ENCODE results near the gene SLC43A3.
"Not testable (repeated sequence)": the region's sequence is repeated elsewhere in the genome, so short reads cannot be mapped to it uniquely, and the experiment has no call there.

SLC43A3 gene

GRCh38 chr11:57456960-57457642 is 30.2 kb upstream of the SLC43A3 start:
- DNase-seq = peak; percentile 63 to 70 (median 64)
- WGBS (ENCODE audit: insufficient coverage) = 18% methylated on average over 17 of the region's 19 CpGs
- ChIA-PET CTCF (interaction anchor here (1.0 to 12.0 kb wide), 36 partner anchors 8 to 187 kb away, joined by 3 to 211 read pairs (median 8); partner anchors contain the start of genes SLC43A1, SLC43A3 and TIMM10), POLR2A (interaction anchor here (0.6 to 1.6 kb wide), 4 partner anchors 9 to 310 kb away, joined by 3 to 6 read pairs (median 4); no protein-coding TSS in a partner anchor)
- Histone ChIP-seq H3K4me1 (ENCODE audit: control extremely low read depth in 1 of 4, control insufficient read depth in 4 of 4, insufficient read depth in 4 of 4, low read length in 3 of 4) (peaks cover 0 to 41% (median 36%) of the 10 kb centered on the region in 4 experiments), H3K27ac (ENCODE audit: insufficient read depth in 1 of 2, low read depth in 1 of 2, low read length in 2 of 2, poor library complexity in 1 of 2, severe bottlenecking in 2 of 2) (no peak overlapping the region), H3K36me3 (ENCODE audit: control insufficient read depth in 4 of 4, insufficient read depth in 4 of 4, low read length in 3 of 4) (no peaks in the 10 kb centered on the region), H3K27me3 (replicated peaks in 2 of 5; ENCODE audit: control insufficient read depth in 4 of 5, insufficient read depth in 5 of 5, low read length in 4 of 5) (peaks cover 3 to 46% (median 18%) of the 10 kb centered on the region in 5 experiments), H3K9me3 (ENCODE audit: control extremely low read depth in 1 of 5, control insufficient read depth in 4 of 5, insufficient read depth in 2 of 5, low read depth in 1 of 5, low read length in 4 of 5) (no peaks in the 10 kb centered on the region), H3K4me3 (ENCODE audit: control insufficient read depth in 1 of 7, extremely low read depth in 1 of 7, insufficient read depth in 4 of 7, low read depth in 2 of 7, low read length in 6 of 7) (peak overlapping the region in 2 of 7 experiments; percentile 12 to 43)

- no peaks in the 10 kb centered on the region for H3K9me3 ChIP-seq (ENCODE audit: control extremely low read depth in 1 of 5, control insufficient read depth in 4 of 5, insufficient read depth in 2 of 5, low read depth in 1 of 5, low read length in 4 of 5)
- H3K4me1 ChIP-seq (ENCODE audit: control extremely low read depth in 1 of 4, control insufficient read depth in 4 of 4, insufficient read depth in 4 of 4, low read length in 3 of 4) = peaks cover 0 to 16% (median 14%) of the 10 kb centered on the region in 4 experiments
- H3K36me3 ChIP-seq (ENCODE audit: control insufficient read depth in 4 of 4, insufficient read depth in 4 of 4, low read length in 3 of 4) = no peaks in the 10 kb centered on the region
- no peak for DNase-seq
- H3K4me3 ChIP-seq (ENCODE audit: control insufficient read depth in 1 of 7, extremely low read depth in 1 of 7, insufficient read depth in 4 of 7, low read depth in 2 of 7, low read length in 6 of 7) = no peak overlapping the region
- ChIA-PET POLR2A (no interaction called here), CTCF (interaction anchor here (0.9 to 12.0 kb wide), 7 partner anchors 9 to 103 kb away, joined by 3 to 211 read pairs (median 5); partner anchors contain the start of gene TIMM10)
- H3K27ac ChIP-seq (ENCODE audit: insufficient read depth in 1 of 2, low read depth in 1 of 2, low read length in 2 of 2, poor library complexity in 1 of 2, severe bottlenecking in 2 of 2) = no peak overlapping the region
- peaks cover 2 to 12% (median 3%) of the 10 kb centered on the region in 5 experiments for H3K27me3 ChIP-seq (replicated peaks in 2 of 5; ENCODE audit: control insufficient read depth in 4 of 5, insufficient read depth in 5 of 5, low read length in 4 of 5)
- 94% methylated on average over 2 of the region's 2 CpGs for WGBS (ENCODE audit: insufficient coverage)
These were observed 26.7 kb upstream of the SLC43A3 start for GRCh38 chr11:57453543-57454177.

- ChIA-PET POLR2A (no interaction called here), CTCF (interaction anchor here (1.3 to 7.4 kb wide), 5 partner anchors 11 to 38 kb away, joined by 3 to 62 read pairs (median 4); no protein-coding TSS in a partner anchor)
- Histone ChIP-seq H3K36me3 (ENCODE audit: control insufficient read depth in 4 of 4, insufficient read depth in 4 of 4, low read length in 3 of 4) (no peaks in the 10 kb centered on the region), H3K27me3 (replicated peaks in 2 of 5; ENCODE audit: control insufficient read depth in 4 of 5, insufficient read depth in 5 of 5, low read length in 4 of 5) (no peaks in the 10 kb centered on the region), H3K4me3 (ENCODE audit: control insufficient read depth in 1 of 7, extremely low read depth in 1 of 7, insufficient read depth in 4 of 7, low read depth in 2 of 7, low read length in 6 of 7) (no peak overlapping the region), H3K4me1 (ENCODE audit: control extremely low read depth in 1 of 4, control insufficient read depth in 4 of 4, insufficient read depth in 4 of 4, low read length in 3 of 4) (no peaks in the 10 kb centered on the region), H3K27ac (ENCODE audit: insufficient read depth in 1 of 2, low read depth in 1 of 2, low read length in 2 of 2, poor library complexity in 1 of 2, severe bottlenecking in 2 of 2) (no peak overlapping the region), H3K9me3 (ENCODE audit: control extremely low read depth in 1 of 5, control insufficient read depth in 4 of 5, insufficient read depth in 2 of 5, low read depth in 1 of 5, low read length in 4 of 5) (no peaks in the 10 kb centered on the region)
- DNase-seq = no peak
- WGBS (ENCODE audit: insufficient coverage) = 100% methylated on average over 1 of the region's 1 CpG
These were observed 19.1 kb upstream of the SLC43A3 start for GRCh38 chr11:57446055-57446454.

- H3K4me1 ChIP-seq (ENCODE audit: control extremely low read depth in 1 of 4, control insufficient read depth in 4 of 4, insufficient read depth in 4 of 4, low read length in 3 of 4); H3K27me3 ChIP-seq (replicated peaks in 2 of 5; ENCODE audit: control insufficient read depth in 4 of 5, insufficient read depth in 5 of 5, low read length in 4 of 5); DNase-seq; H3K27ac ChIP-seq (ENCODE audit: insufficient read depth in 1 of 2, low read depth in 1 of 2, low read length in 2 of 2, poor library complexity in 1 of 2, severe bottlenecking in 2 of 2); H3K4me3 ChIP-seq (ENCODE audit: control insufficient read depth in 1 of 7, extremely low read depth in 1 of 7, insufficient read depth in 4 of 7, low read depth in 2 of 7, low read length in 6 of 7); H3K36me3 ChIP-seq (ENCODE audit: control insufficient read depth in 4 of 4, insufficient read depth in 4 of 4, low read length in 3 of 4); POLR2A ChIA-PET; H3K9me3 ChIP-seq (ENCODE audit: control extremely low read depth in 1 of 5, control insufficient read depth in 4 of 5, insufficient read depth in 2 of 5, low read depth in 1 of 5, low read length in 4 of 5): not testable (repeated sequence)
- WGBS (ENCODE audit: insufficient coverage) = 86% methylated on average over 4 of the region's 9 CpGs
- CTCF ChIA-PET = interaction anchor here (1.2 to 7.4 kb wide), 6 partner anchors 9 to 87 kb away, joined by 3 to 62 read pairs (median 4); no protein-coding TSS in a partner anchor
These were observed 18.1 kb upstream of the SLC43A3 start for GRCh38 chr11:57445122-57445394.

- no peaks in the 10 kb centered on the region for H3K4me1 ChIP-seq (ENCODE audit: control extremely low read depth in 1 of 4, control insufficient read depth in 4 of 4, insufficient read depth in 4 of 4, low read length in 3 of 4)
- ChIA-PET POLR2A (no interaction called here), CTCF (interaction anchor here (1.2 to 7.4 kb wide), 7 partner anchors 10 to 94 kb away, joined by 3 to 62 read pairs (median 5); no protein-coding TSS in a partner anchor)
- no peaks in the 10 kb centered on the region for H3K27me3 ChIP-seq (replicated peaks in 2 of 5; ENCODE audit: control insufficient read depth in 4 of 5, insufficient read depth in 5 of 5, low read length in 4 of 5)
- DNase-seq = peak in 2 of 3 donors; percentile 38 to 45
- no peak overlapping the region for H3K4me3 ChIP-seq (ENCODE audit: control insufficient read depth in 1 of 7, extremely low read depth in 1 of 7, insufficient read depth in 4 of 7, low read depth in 2 of 7, low read length in 6 of 7)
- H3K27ac ChIP-seq (ENCODE audit: insufficient read depth in 1 of 2, low read depth in 1 of 2, low read length in 2 of 2, poor library complexity in 1 of 2, severe bottlenecking in 2 of 2) = no peak overlapping the region
- H3K9me3 ChIP-seq (ENCODE audit: control extremely low read depth in 1 of 5, control insufficient read depth in 4 of 5, insufficient read depth in 2 of 5, low read depth in 1 of 5, low read length in 4 of 5) = no peaks in the 10 kb centered on the region
- no peaks in the 10 kb centered on the region for H3K36me3 ChIP-seq (ENCODE audit: control insufficient read depth in 4 of 4, insufficient read depth in 4 of 4, low read length in 3 of 4)
- 85% methylated on average over 9 of the region's 9 CpGs for WGBS (ENCODE audit: insufficient coverage)
These were observed 17.6 kb upstream of the SLC43A3 start for GRCh38 chr11:57444362-57445121.

GRCh38 chr11:57440744-57441414 is 14.0 kb upstream of the SLC43A3 start:
- ChIA-PET POLR2A (no interaction called here), CTCF (interaction anchor here (1.0 to 7.4 kb wide), 8 partner anchors 12 to 88 kb away, joined by 3 to 62 read pairs (median 3); partner anchors contain the start of gene RTN4RL2)
- Histone ChIP-seq H3K27me3 (replicated peaks in 2 of 5; ENCODE audit: control insufficient read depth in 4 of 5, insufficient read depth in 5 of 5, low read length in 4 of 5) (no peaks in the 10 kb centered on the region), H3K4me3 (ENCODE audit: control insufficient read depth in 1 of 7, extremely low read depth in 1 of 7, insufficient read depth in 4 of 7, low read depth in 2 of 7, low read length in 6 of 7) (no peak overlapping the region), H3K9me3 (ENCODE audit: control extremely low read depth in 1 of 5, control insufficient read depth in 4 of 5, insufficient read depth in 2 of 5, low read depth in 1 of 5, low read length in 4 of 5) (no peaks in the 10 kb centered on the region), H3K4me1 (ENCODE audit: control extremely low read depth in 1 of 4, control insufficient read depth in 4 of 4, insufficient read depth in 4 of 4, low read length in 3 of 4) (no peaks in the 10 kb centered on the region), H3K27ac (ENCODE audit: insufficient read depth in 1 of 2, low read depth in 1 of 2, low read length in 2 of 2, poor library complexity in 1 of 2, severe bottlenecking in 2 of 2) (no peak overlapping the region), H3K36me3 (ENCODE audit: control insufficient read depth in 4 of 4, insufficient read depth in 4 of 4, low read length in 3 of 4) (no peaks in the 10 kb centered on the region)
- DNase-seq = no peak
- 100% methylated on average over 3 of the region's 4 CpGs for whole genome bisulfite sequencing (ENCODE audit: insufficient coverage)

Measured in common myeloid progenitor, CD34-positive (primary cell).